GM21786 (cell line): ENCODE data around the gene KIRREL3.

Experiments
- ATAC-seq: cut with Tn5 transposase; IDR thresholded peaks from one replicate; pipeline ENCODE4 v1.9.1; 2021; ENCODE audit not compliant: unreplicated experiment

KIRREL3 gene

DNA sequence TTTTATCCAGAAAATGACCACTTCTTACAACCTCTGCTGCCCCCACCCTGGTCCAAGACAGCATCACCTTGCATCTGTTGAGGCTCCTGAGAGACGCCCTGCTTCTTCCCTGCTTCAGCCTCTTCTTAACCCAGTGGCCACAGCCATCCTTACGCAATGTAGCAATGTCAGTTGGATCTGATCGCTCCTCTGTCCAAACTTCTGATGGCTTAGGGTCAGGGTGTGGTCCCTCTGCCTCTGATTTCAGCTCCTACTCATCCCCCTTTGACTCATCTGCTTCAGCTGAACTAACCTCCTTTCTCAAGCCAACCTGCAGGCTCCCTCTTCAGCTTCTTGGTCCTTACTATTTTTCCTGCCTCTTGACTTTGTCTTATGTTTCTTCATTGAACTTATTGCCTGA is 280.8 kb downstream of the KIRREL3 start:
- ATAC-seq, result no peak

DNA sequence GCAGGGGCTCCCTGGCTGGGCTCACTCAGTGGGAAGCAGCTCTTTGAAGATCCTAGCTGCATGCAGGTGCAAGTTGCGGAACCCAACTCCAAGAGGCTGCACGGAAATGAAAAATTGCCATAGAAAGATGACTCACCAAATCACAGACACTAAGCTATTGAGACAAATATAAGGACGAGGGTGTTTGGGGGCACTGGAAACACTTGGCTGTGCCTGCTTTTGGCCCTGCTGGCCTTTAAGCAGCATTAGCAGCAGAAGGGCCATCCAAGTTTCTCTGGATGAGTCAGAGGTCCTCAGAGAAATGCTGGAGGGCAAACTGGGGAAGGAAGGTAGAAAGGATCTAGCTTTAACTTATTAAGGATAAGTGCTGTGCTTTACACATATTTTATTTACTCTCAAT is 282.3 kb downstream of the KIRREL3 start:
- no peak for ATAC-seq

DNA sequence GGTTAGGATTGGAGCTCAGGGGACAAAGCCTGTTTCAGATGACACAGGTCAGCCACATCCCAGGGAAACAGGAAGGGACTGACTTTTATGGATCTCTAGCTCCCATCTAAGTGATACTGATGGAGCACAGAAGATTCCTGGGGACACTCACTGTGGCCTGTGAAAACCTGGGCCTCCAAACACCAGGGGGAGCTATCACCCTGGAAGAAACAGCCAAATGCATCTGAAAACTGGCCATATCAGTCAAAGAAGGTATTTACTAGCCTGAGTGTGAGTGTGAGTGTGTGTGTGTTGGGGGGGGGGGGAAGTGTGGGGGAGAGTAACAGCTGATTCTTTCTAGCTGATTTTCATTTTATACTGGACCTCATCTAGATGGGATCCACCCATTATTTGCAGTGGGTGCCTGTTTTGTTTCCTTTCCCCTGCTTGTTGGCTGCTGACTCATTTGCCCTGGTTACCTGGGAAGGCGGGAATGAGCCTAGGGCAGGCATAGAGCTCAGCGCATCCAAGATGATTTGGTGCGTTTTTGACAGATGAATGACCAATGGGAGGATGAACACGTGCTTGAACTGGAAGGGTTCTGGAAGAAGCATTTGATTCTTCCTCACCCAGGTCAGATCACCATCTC is 284.0 kb downstream of the KIRREL3 start:
- ATAC-seq, result no peak

DNA sequence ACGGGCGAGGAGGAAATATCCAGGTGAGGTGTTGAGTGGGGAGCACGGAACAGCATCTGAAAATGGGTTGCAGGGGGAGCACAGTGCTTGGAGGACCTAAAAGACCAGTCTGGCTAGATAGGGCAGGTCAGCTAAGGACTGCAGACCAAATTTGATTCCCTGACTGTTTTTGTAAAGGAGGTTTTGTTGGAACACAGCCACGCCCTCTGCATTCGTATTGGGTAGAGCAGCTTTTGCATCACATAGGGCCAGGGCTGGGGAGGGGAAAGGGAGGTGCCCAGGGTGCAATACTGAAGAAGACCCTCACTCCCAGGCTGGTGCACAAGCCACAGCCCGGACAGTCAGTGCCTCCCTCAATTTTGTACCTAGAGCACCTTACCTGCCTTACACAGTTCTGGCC is 286.8 kb downstream of the KIRREL3 start:
- no peak for ATAC-seq

DNA sequence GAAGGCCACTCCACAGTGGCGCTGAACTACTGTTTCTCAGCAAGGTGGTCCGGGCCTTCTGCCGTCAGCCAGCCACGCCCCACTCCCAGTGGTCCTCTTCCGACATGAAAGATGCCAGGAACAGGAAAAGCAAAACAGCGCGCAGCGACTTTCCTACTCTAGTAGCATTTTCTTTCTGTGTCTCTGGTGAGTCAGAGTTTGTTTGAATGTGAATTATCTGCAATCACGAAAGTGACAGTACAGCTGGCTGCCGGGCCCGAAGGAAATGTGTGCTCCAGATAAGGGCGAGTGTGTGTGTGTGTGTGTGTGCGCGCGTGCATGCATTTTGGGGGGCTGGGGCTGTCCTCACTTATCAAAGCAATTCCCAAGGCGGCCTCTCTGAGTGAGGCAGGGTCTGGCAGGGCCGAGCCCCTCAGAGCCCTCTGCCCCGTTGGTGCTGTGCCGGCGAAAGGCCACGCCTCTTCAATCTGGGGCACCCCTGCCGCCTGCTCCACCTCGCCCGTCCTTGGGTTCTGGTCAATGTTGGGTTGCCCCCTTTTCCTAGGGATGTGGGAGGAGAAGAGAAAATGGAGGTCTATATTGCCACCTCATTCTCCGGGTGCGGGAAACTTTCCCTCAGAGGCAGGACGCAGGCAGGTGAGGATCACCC is 288.5 kb downstream of the KIRREL3 start:
- no peak for ATAC-seq

DNA sequence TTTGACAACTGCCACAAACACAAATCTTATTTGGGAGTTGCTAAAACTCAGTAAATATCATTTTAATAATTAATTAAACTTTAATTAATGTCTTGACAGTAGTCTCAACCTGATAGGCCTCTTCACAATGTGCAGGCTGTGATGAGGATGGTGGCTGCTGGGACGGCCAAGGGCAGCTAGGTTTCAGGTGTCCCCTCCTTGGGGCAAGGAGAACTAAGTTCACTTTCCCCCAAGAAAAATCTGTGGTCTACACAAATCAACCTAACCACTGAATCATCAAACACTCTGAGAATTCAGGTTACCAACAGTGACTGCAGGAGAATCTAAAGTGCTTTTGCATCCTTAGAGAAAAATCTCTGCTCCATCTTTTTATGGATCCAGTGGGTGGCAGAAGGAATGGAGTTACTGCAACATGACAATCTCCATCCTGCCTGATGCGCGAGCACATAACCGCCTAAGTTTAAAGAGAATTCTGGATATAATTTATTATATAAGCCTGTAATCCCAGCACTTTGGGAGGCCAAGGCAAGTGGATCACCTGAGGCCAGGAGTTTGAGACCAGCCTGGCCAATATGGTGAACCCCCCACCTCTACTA is 289.7 kb downstream of the KIRREL3 start:
- no peak for ATAC-seq

DNA sequence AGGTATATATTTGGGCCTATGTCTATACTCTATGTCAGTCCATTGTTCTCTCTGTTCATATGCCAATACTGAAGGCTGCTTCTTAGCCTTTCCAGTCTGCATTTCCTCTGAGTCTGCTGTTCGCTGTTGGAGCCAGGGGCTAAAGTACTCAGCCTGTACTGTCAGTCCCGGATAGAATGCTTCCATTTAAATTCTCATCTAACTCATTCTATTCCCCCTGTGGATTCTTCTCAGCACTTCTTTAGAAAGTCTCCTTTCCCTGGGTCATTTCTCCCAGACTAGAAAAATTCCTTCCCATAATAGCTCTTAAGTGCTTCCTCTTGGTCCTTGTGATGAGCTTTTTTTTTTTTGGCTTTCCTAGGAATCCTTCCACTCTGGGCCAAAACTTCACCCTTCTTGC is 293.1 kb downstream of the KIRREL3 start:
- ATAC-seq, result no peak

DNA sequence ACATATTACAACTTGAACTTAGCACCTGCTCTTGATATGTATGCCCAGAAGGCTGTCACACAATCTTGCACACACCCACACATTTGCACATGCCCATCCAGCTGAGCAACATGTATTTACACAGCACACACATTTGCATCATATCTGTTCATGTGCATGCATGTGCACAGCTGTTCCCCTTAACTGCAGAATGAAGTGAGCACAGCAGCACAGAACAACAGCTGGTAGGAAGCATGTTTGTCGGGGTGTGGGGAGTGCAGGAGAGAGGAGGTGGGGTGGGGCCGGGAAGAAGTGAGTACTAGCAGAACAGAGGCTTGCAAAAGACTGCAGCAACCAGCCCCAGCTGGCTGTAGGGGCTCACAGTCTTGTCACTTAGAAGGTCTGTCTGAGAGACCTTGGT is 296.5 kb downstream of the KIRREL3 start:
- ATAC-seq, result no peak

DNA sequence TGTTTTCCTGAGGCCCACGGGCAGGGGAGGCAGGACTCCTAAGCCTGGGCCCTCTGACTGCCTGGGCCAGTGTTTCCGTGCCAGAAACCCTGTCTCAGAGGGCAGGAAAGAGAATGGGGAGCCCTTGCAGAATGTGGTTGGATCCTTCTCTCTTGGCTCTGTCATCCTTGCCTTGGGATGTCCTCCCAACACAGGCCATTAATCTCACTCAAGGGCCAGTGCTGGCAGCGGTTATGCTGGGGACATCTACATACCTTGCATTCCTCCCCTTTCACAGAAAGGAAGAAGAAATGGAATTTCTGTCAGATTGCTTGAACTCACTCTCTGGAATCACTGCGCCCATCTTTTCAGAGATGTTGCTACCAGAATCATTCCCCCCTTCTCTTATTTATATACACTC is 296.9 kb downstream of the KIRREL3 start:
- ATAC-seq, result no peak

DNA sequence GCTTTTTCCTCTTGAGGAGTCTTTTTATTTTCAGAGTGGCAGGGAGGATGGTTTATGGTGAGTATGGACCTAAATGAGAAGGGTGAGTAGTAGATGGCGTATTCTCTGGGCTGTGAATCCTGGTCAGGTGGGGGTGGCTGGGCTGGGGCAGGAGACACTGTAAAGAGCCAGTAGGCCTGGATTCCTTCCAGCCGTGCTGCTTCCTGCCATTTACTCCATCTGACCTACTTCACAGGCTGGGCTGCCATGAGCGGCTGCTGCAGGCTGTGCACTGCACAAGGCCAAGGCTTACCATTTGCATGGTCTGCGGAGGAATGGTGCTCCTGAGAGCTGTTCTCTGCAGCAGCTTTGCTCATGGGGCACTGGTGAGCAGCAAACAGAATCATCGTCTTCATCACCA is 297.6 kb downstream of the KIRREL3 start:
- ATAC-seq, result no peak

DNA sequence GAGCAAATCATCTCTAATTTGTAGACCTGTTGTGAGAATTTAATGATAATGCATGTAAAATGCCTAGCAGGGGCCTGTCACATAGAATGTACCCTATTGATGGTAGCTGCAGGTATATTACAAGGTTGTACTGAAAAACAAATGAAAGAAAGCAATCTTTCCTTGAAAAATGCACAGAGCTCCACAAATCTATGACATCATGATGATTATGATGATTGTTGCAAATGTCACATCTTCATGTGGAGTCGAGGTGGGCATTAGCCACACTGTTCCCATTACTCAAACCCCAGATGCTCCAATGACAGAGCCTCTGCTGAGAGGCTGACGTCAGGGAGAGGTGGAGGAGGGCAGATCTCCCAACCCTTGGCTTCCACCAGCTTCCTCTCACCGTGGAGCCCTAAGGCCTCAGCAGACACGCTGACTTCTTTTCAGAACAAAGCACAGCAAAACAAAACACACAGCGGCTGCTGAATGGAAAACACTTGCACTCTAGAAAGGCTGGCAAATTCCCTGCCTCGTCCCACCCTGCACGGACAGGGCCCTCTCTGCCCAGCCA is 298.3 kb downstream of the KIRREL3 start:
- no peak for ATAC-seq

DNA sequence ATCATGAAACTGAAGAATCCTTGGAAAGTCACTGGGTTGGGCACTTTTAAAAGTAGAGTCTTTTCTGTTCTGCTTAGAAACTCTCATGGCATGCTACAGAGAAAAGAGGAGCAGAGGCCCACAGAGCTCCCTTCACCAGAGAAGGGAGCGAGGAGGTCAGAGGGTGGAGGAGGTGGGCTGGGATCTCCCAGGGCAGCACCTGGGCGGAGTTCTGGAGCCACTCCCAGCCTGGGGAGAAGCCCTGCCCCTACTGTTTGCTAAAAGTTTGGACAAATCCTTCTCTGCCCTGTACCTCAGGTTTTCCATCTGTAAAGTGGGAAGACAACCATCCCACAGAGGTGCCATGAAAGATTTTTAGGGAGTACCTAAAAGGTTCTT is 299.1 kb downstream of the KIRREL3 start:
- no peak for ATAC-seq

DNA sequence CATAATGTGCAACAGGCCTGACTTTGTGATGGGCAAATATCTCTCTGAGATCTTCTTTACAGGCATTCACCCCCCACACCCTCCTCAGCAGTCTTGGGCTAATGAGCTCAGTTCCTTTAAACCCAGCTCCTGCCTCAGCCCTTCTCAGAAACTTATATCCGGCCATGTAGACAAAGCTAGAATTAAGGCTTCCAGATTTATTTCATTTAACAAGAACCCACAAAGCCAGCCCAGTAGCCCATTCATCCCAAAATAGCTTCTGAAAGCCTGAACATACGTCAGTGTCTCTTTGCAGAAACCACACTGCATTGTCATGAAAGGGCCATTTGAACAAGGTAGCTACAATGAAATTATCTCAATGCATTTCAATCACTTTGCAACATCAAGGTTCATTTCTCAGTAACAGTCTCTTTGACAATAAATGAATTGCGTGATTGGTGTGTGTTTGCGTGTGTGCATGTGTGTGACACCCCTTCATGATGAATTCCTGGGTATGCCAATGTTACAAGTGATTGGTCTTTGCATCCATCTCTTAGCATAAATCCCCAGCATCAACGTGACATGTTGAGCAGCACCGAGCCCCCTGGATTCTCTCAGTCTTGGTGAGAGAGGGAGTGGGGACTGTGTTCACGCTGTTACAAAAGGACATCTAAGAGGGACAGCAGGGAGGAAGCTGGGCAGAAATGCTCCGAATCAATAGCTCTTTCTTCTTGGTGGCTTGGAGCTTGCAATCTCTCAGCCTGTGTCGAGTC is 299.6 kb downstream of the KIRREL3 start:
- peak; percentile 75 for ATAC-seq

DNA sequence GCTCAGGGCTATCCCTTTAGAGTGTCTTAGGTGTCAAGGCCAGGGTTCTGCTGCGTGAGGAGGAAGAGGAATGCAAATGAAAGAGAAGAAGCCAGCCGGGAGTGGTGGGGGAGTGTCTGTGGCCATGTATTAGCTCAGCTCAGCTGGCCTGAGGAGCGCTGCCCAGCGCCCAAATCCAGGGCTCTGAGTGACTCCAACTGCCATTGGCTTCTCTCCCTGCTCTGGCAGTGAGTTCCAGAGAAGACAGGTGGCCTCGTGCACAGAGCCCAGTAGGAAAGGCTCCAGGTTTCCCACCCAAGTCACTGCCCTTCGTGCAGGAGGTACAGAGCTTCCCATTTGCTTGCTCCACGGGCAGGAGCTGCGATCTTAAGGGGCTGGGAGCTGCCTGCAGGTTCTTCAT is 302.0 kb downstream of the KIRREL3 start:
- ATAC-seq, result no peak

DNA sequence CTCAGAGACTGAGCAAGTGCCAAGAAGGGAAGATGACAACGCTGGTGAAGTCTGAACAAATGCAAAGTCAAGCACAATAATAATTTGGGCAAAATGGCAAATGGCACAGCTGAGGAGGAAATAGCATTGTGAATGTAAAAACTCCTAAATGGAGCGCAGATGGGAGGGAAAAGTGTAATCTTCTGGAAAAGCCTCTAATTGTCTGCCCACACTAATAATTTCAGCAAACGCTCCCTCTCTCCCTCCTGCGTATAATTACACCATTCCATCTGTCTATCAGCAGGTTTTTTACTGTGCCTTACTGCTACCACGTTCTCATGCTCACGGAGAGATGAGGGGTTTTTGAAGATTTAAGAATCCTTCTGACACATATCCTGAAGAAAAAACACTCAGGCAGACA is 302.6 kb downstream of the KIRREL3 start:
- ATAC-seq, result no peak

DNA sequence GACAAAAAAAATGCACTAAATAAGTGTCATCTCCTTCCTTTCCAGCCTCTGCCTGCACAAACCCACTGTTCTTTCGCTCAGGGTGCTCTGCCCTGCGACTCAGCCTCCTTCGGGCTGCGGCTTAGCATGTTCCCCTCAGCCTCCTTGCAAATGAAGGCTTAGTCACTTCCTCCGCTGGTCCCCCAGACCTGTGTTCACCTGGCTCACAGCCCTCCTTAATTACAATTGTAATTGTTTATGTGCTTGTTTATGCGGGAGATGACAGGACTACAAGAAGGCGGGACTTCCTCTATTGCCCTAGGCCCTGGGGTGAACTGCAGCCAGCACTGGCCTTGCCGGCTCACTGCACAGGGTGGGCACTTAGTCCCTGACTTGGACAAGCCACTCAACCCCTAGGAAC is 303.6 kb downstream of the KIRREL3 start:
- ATAC-seq, result no peak

DNA sequence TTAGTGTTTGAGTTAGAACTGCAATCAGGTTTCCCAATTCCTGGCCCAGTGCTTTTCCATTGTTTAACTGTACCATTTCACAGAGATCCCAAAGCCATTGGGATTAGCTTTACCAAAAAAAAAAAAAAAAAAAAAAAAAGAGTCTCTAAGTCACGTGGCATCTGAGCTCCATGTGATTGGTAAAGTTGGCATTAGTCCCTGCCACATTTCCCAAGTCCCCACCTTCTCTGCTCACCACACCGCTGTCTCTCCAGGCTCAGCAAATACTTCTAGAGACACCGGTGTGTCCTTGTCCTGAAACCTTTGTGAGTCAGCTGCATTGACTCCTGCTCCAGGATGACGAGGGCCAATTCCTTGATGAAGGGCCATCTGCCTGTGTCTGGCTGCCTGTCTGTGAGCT is 305.3 kb downstream of the KIRREL3 start:
- ATAC-seq, result no peak

DNA sequence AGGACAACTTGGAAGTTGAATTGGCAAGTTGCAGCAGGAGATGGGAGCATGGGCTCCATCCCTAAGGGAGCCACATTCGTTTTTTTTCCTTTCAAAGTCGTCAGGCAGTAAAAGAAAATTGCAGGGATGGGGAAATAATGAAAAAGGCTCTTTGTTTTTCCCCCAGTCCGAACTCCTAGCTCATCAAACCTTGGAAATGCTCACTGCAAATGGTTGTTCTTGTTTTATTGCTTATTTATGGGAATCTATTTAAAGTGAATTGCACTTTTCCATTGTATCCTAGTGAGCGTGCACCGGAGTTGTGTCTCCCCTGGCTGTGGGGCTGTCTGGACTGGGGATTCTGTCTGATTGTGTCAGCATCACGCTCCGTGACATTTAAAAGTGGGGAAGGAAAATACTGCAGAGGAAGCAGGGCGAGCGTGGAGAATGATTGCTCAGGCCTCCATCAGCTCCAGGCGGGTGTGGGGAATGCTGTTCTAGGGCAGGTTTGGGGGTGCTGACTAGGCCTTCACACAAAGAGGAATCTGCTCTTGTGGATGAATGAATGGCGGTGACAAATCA is 306.4 kb downstream of the KIRREL3 start:
- no peak for ATAC-seq

DNA sequence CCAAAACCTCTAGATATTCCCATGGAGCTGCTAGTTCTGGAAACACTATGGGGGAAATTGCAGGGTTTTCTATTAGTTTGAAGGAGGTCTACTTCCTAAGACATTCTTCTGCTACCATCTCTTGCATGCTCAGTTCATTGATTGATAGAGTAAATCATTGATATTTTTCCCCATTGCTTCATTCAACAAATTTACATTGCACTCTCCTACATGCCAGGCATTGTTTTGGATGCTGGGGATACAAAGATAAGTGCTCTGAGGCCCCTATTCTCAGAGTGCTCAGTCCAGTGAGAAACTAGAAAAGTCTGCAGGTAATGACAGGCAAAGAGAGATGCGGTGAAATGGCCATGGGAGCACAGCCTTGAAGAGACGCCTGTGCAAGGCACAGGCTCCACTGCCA is 313.1 kb downstream of the KIRREL3 start:
- ATAC-seq, result no peak

DNA sequence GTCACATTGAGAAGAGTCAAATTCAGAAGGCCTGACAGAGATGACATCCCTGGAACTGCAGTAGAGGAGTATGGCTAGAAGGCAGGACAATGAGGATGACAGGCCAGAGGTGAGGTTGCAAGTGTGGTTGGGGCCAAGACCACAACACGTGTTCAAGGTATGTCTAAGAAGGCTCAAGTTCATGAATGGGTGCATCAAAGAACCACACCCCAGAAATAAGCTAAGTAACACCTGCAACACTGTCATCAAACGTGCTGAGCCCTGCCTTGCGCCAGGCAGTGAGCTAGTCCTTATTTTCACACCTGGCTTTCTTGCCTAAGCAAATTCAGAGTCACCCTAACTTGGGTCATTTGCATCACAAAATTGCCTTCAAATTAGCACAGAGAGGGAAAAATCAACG is 313.6 kb downstream of the KIRREL3 start:
- ATAC-seq, result no peak
